SK-N-SH (cell line): ENCODE data around the gene DCXR. TPM values are rescaled to one million over a fixed set of nuclear protein-coding genes. Genes with fewer than 3 reads are reported as not detected.

ENCODE experiments used
- CTCF ChIA-PET: fragments of 300-600, 350-600 bp; formaldehyde crosslinking; extraction: SDS; loops from one replicate; lab custom pipeline; 2021; lab: Yijun Ruan, JAX
- POLR2A ChIA-PET: fragments of 350-600 bp; sonication (Branson Sonifier 250); formaldehyde crosslinking; extraction: SDS; loops from one replicate; lab custom pipeline; 2020; ENCODE audit warnings: antibody characterized with exemption, inconsistent platforms; lab: Yijun Ruan, JAX
- DNase-seq: peaks from one replicate; pipeline ENCODE4 v3.0.0; 2012
- H2AFZ ChIP-seq: fragments of 200-600 bp; sonication (generic); 2 replicates; pipeline ENCODE4 v1.8.1; 2016; ENCODE audit warnings: antibody characterized with exemption, mild to moderate bottlenecking, low read depth
- H3F3A ChIP-seq: fragments of 200-600 bp; sonication (generic); replicated peaks from 2 replicates; pipeline ENCODE3; 2016; ENCODE audit warnings: antibody characterized with exemption, mild to moderate bottlenecking; ENCODE audit not compliant: insufficient read depth
- H3K27ac ChIP-seq, 2 experiments: fragments of 200-500 bp in 1 of 2; fragments of 200-600 bp in 1 of 2; sonication (Bioruptor generic) in 1 of 2; sonication (generic), shearing (Covaris generic) in 1 of 2; 2 replicates each; pipeline versions ENCODE4 v1.5.1 to v1.6.1; 2014 to 2016; ENCODE audit warnings: low read depth in 2 of 2, inconsistent platforms in 1 of 2, low read length in 1 of 2, mild to moderate bottlenecking in 1 of 2, mixed read lengths in 1 of 2
- H3K27me3 ChIP-seq: fragments of 200-600 bp; sonication (generic), shearing (Covaris generic); 2 replicates; pipeline ENCODE4 v1.6.1; 2016; ENCODE audit warnings: mixed run types; ENCODE audit not compliant: insufficient read depth
- H3K36me3 ChIP-seq, 2 experiments: fragments of 200-500 bp in 1 of 2; fragments of 200-600 bp in 1 of 2; sonication (Bioruptor generic) in 1 of 2; sonication (generic) in 1 of 2; replicated peaks in 1 of 2; 2 replicates each; pipeline versions ENCODE3 to v1.5.1; 2014 to 2016; ENCODE audit warnings: low read length in 1 of 2, mild to moderate bottlenecking in 1 of 2; ENCODE audit not compliant: insufficient read depth in 2 of 2, control insufficient read depth in 1 of 2
- H3K4me1 ChIP-seq, 2 experiments: fragments of 200-500 bp in 1 of 2; fragments of 200-600 bp in 1 of 2; sonication (Bioruptor generic) in 1 of 2; sonication (generic), shearing (Covaris generic) in 1 of 2; 2 replicates each; pipeline versions ENCODE4 v1.5.1 to v1.6.1; 2014 to 2016; ENCODE audit warnings: low read depth in 1 of 2, low read length in 1 of 2, mixed run types in 1 of 2; ENCODE audit not compliant: insufficient read depth in 2 of 2, control insufficient read depth in 1 of 2
- H3K4me2 ChIP-seq: fragments of 200-600 bp; sonication (generic), shearing (Covaris generic); 2 replicates; pipeline ENCODE4 v1.6.1; 2017; ENCODE audit warnings: mixed run types
- H3K4me3 ChIP-seq, 2 experiments: fragments of 200-500 bp in 1 of 2; fragments of 200-600 bp in 1 of 2; sonication (Bioruptor generic) in 1 of 2; sonication (generic), shearing (Covaris generic) in 1 of 2; 2 replicates each; pipeline versions ENCODE4 v1.5.1 to v1.8.1; 2014 to 2016; ENCODE audit warnings: low read depth in 2 of 2, inconsistent platforms in 1 of 2, low read length in 1 of 2, mild to moderate bottlenecking in 1 of 2, mixed read lengths in 1 of 2, moderate library complexity in 1 of 2
- H3K79me2 ChIP-seq: fragments of 200-600 bp; sonication (generic); 2 replicates; pipeline ENCODE4 v1.8.1; 2017; ENCODE audit warnings: mild to moderate bottlenecking; ENCODE audit not compliant: insufficient read depth
- H3K9ac ChIP-seq: fragments of 200-600 bp; sonication (generic); 2 replicates; pipeline ENCODE4 v1.6.1; 2017; ENCODE audit warnings: mixed run types
- H3K9me2 ChIP-seq: fragments of 200-600 bp; sonication (generic); 2 replicates; pipeline ENCODE4 v1.6.1; 2017; ENCODE audit warnings: mixed run types
- H3K9me3 ChIP-seq: fragments of 200-600 bp; sonication (generic); 2 replicates; pipeline ENCODE4 v1.6.1; 2017; ENCODE audit warnings: mixed run types, mild to moderate bottlenecking, moderate library complexity
- H4K20me1 ChIP-seq: fragments of 200-600 bp; sonication (generic); 2 replicates; pipeline ENCODE4 v1.6.1; 2017; ENCODE audit warnings: mild to moderate bottlenecking, mixed run types; ENCODE audit not compliant: insufficient read depth
- CHD2 ChIP-seq: fragments of 150-350 bp; IDR thresholded peaks from 2 replicates; pipeline ENCODE4 v1.6.1; 2018; ENCODE audit warnings: low read length; ENCODE audit not compliant: partially characterized antibody
- CTCF ChIP-seq: fragments of 200-600 bp; sonication (generic); IDR thresholded peaks from 2 replicates; pipeline ENCODE4 v1.6.1; 2017; ENCODE audit warnings: antibody characterized with exemption, mild to moderate bottlenecking, moderate library complexity
- ELF1 ChIP-seq: IDR thresholded peaks from 2 replicates; pipeline ENCODE4 v1.4.0; 2012
- EZH2phosphoT487 ChIP-seq: fragments of 200-600 bp; sonication (generic); IDR thresholded peaks from 2 replicates; pipeline ENCODE4 v1.6.1; 2017; ENCODE audit warnings: low read depth, mixed run types, mild to moderate bottlenecking, antibody characterized with exemption, moderate library complexity, borderline replicate concordance
- FOSL2 ChIP-seq: IDR thresholded peaks from 2 replicates; pipeline ENCODE4 v1.4.0; 2012; ENCODE audit warnings: low read depth, mild to moderate bottlenecking, moderate library complexity, borderline replicate concordance
- FOXM1 ChIP-seq: IDR thresholded peaks from 2 replicates; pipeline ENCODE4 v1.4.0; 2012; ENCODE audit warnings: low read depth, mild to moderate bottlenecking
- IRF3 ChIP-seq: fragments of 150-350 bp; IDR thresholded peaks from 2 replicates; pipeline ENCODE4 v1.6.1; 2016; ENCODE audit warnings: mild to moderate bottlenecking, low read depth, low read length
- JUND ChIP-seq: IDR thresholded peaks from 2 replicates; pipeline ENCODE4 v1.4.0; 2012
- MEF2A ChIP-seq: IDR thresholded peaks from 2 replicates; pipeline ENCODE4 v1.4.0; 2012; ENCODE audit warnings: low read depth, borderline replicate concordance
- NFIC ChIP-seq: IDR thresholded peaks from 2 replicates; pipeline ENCODE4 v1.4.0; 2012; ENCODE audit warnings: borderline replicate concordance
- POLR2AphosphoS5 ChIP-seq: IDR thresholded peaks from 2 replicates; pipeline ENCODE4 v1.6.1; 2012; ENCODE audit warnings: low read depth, low read length
- RAD21 ChIP-seq: IDR thresholded peaks from 2 replicates; pipeline ENCODE4 v1.6.1; 2012; ENCODE audit warnings: mild to moderate bottlenecking, low read length
- RCOR1 ChIP-seq: fragments of 150-350 bp; IDR thresholded peaks from 2 replicates; pipeline ENCODE4 v1.6.1; 2017; ENCODE audit warnings: antibody characterized with exemption, low read length
- REST ChIP-seq: IDR thresholded peaks from 2 replicates; pipeline ENCODE4 v1.6.1; 2012; ENCODE audit warnings: mild to moderate bottlenecking, low read depth, low read length, moderate library complexity
- RFX5 ChIP-seq: IDR thresholded peaks from 2 replicates; pipeline ENCODE4 v1.6.1; 2012; ENCODE audit warnings: mild to moderate bottlenecking, improper control_type of control experiment, low read length
- SIN3A ChIP-seq: IDR thresholded peaks from 2 replicates; pipeline ENCODE4 v1.6.1; 2012; ENCODE audit warnings: low read depth, mild to moderate bottlenecking, low read length, moderate library complexity, borderline replicate concordance
- TAF1 ChIP-seq: IDR thresholded peaks from 2 replicates; pipeline ENCODE4 v1.6.1; 2012; ENCODE audit warnings: low read depth, mild to moderate bottlenecking, low read length, moderate library complexity, borderline replicate concordance
- TCF12 ChIP-seq: IDR thresholded peaks from 2 replicates; pipeline ENCODE4 v1.4.0; 2012
- USF2 ChIP-seq: fragments of 150-350 bp; IDR thresholded peaks from 2 replicates; pipeline ENCODE4 v1.6.1; 2017; ENCODE audit warnings: antibody characterized with exemption, low read length, low read depth, borderline replicate concordance
- WGBS: methylation state at CpG from one replicate; pipeline ENCODE4 v1.1.6; 2017; ENCODE audit warnings: low lambda C conversion rate; 5-methylcytosine and 5-hydroxymethylcytosine counted together
- polyA plus RNA-seq, 3 experiments: library from polyadenylated mRNA; depleted of rRNA; stranded (reverse); fragments of >200 nt; gene quantifications; 2 replicates each; pipeline ENCODE4 v1.2.3, GENCODE V29; 2012

The DCXR gene
- polyA plus RNA-seq, 1 of the 3 experiments (the other 2 are of a cell fraction): 190 TPM

GRCh38 chr17:82080789-82081464, 43.4 kb upstream of the DCXR start:
- Histone ChIP-seq H3K36me3 (peaks cover 16 to 73% of the 10 kb centered on the region in 2 experiments), H4K20me1 (no peaks in the 10 kb centered on the region)

GRCh38 chr17:82080048-82080788, 42.7 kb upstream of the DCXR start:
- no peaks in the 10 kb centered on the region for H3K27me3 ChIP-seq
- 92% methylated on average over 30 of the region's 36 CpGs for WGBS
- H3K36me3 ChIP-seq: peaks cover 16 to 66% of the 10 kb centered on the region in 2 experiments
- DNase-seq: no peak
- H3K9ac ChIP-seq: no peak overlapping the region
- H3K27ac ChIP-seq: no peak overlapping the region
- H3F3A ChIP-seq: peaks cover 12% of the 10 kb centered on the region
- H3K4me3 ChIP-seq: no peak overlapping the region
- CTCF ChIA-PET: interaction anchor here (0.9 to 2.6 kb wide), 2 partner anchors 14 to 50 kb away, joined by 3 to 12 read pairs; no protein-coding TSS in a partner anchor
- H3K4me2 ChIP-seq: no peak overlapping the region
- no peak overlapping the region for H2AFZ ChIP-seq
- no peaks in the 10 kb centered on the region for H3K9me2 ChIP-seq
- H3K9me3 ChIP-seq: no peaks in the 10 kb centered on the region
- no peaks in the 10 kb centered on the region for H3K79me2 ChIP-seq
- POLR2A ChIA-PET: interaction anchor here (1.1 kb wide), 1 partner anchor 17 kb away, joined by 3 read pairs; no protein-coding TSS in a partner anchor
- H4K20me1 ChIP-seq: no peaks in the 10 kb centered on the region
- no peaks in the 10 kb centered on the region for H3K4me1 ChIP-seq
- no peak for TF ChIP-seq RFX5
- no peak for TF ChIP-seq RAD21
- TF ChIP-seq ELF1: no peak
- no peak for TF ChIP-seq IRF3
- TF ChIP-seq JUND: no peak
- TF ChIP-seq TCF12: no peak
- no peak for TF ChIP-seq TAF1
- TF ChIP-seq USF2: no peak
- no peak for TF ChIP-seq CTCF
- no peak for TF ChIP-seq EZH2phosphoT487
- no peak for TF ChIP-seq POLR2AphosphoS5
- TF ChIP-seq REST: no peak
- no peak for TF ChIP-seq NFIC
- no peak for TF ChIP-seq FOSL2
- TF ChIP-seq SIN3A: no peak
- no peak for TF ChIP-seq FOXM1
- no peak for TF ChIP-seq MEF2A
- no peak for TF ChIP-seq CHD2

More at GRCh38 chr17:82080789-82081464, 43.4 kb upstream of the DCXR start:
- Histone ChIP-seq H3K9me3 (no peaks in the 10 kb centered on the region), H3K79me2 (no peaks in the 10 kb centered on the region), H3K4me2 (no peak overlapping the region), H3K27me3 (no peaks in the 10 kb centered on the region), H3F3A (peaks cover 12% of the 10 kb centered on the region), H3K27ac (no peak overlapping the region), H2AFZ (no peak overlapping the region), H3K4me1 (no peaks in the 10 kb centered on the region), H3K9me2 (no peaks in the 10 kb centered on the region), H3K4me3 (no peak overlapping the region), H3K9ac (no peak overlapping the region)
- no peak for DNase-seq
- ChIA-PET CTCF (interaction anchor here (0.9 to 2.6 kb wide), 2 partner anchors 14 to 51 kb away, joined by 3 to 12 read pairs; no protein-coding TSS in a partner anchor), POLR2A (interaction anchor here (0.6 kb wide), 1 partner anchor 59 kb away, joined by 3 read pairs; no protein-coding TSS in a partner anchor)
- no peak for TF ChIP-seq RCOR1
- WGBS: 93% methylated on average over 38 of the region's 44 CpGs
